Esophagus (tissue), 2 donors: ENCODE measurements around the gene PPL. TPM values are rescaled to one million over a fixed set of nuclear protein-coding genes. Genes with fewer than 3 reads are reported as not detected.
A peak's percentile ranks its signal among the peaks of the same experiment; 100 is the strongest.

Experiments used
- H3K27ac ChIP-seq, 2 donors: one replicate each; pipeline ENCODE4 v1.5.1; 2013; ENCODE audit warnings: low read depth in 2 of 2, mild to moderate bottlenecking in 2 of 2, inconsistent platforms in 1 of 2, low read length in 1 of 2, moderate library complexity in 1 of 2
- H3K27me3 ChIP-seq, 2 donors: one replicate each; pipeline ENCODE4 v1.6.1; 2013; ENCODE audit warnings: low read length in 2 of 2, control low read depth in 1 of 2, mild to moderate bottlenecking in 1 of 2; ENCODE audit not compliant: insufficient read depth in 2 of 2, control insufficient read depth in 1 of 2
- H3K36me3 ChIP-seq, 2 donors: one replicate each; pipeline ENCODE4 v1.6.1; 2013; ENCODE audit warnings: low read length in 1 of 2; ENCODE audit not compliant: control insufficient read depth in 2 of 2, insufficient read depth in 2 of 2
- H3K4me1 ChIP-seq, 2 donors: one replicate each; pipeline ENCODE4 v1.6.1; 2013; ENCODE audit warnings: low read length in 1 of 2; ENCODE audit not compliant: control insufficient read depth in 2 of 2, insufficient read depth in 2 of 2
- H3K4me3 ChIP-seq, 2 donors: one replicate each; pipeline ENCODE4 v1.5.1; 2013; ENCODE audit warnings: low read length in 2 of 2, mild to moderate bottlenecking in 2 of 2, low read depth in 1 of 2, moderate library complexity in 1 of 2
- H3K9me3 ChIP-seq, 2 donors: one replicate each; pipeline ENCODE4 v1.6.1; 2013; ENCODE audit warnings: mild to moderate bottlenecking in 2 of 2, low read depth in 1 of 2, low read length in 1 of 2, moderate library complexity in 1 of 2; ENCODE audit not compliant: control insufficient read depth in 2 of 2, insufficient read depth in 1 of 2
- WGBS, 2 donors: extraction: QIAGEN DNeasy Blood & Tissue Kit; methylation state at CpG; one replicate each; pipeline ENCODE4 v1.1.7; 2013; 5-methylcytosine and 5-hydroxymethylcytosine counted together
- polyA plus RNA-seq, 2 donors: library from polyadenylated mRNA; stranded (reverse); fragments of 200-250 nt; gene quantifications; one replicate each; pipeline ENCODE4 v1.2.3, GENCODE V29; 2013
- donor health status: healthy with polysubstance abuse.
- donor health status: Bipolar disorder and iron deficiency.

PPL gene
- polyA plus RNA-seq = 100 to 1,000 TPM; 561 to 739 TPM

GRCh38 chr16:4936991-4937781, at the start of gene PPL:
Gene PPL, minus strand, starts transcription at chr16:4937148. Its CDS starts 103 bp downstream, at chr16:4937045.
- WGBS, 2 donors = 7 to 8% methylated on average over 58 to 76 of the region's 76 CpGs
- H3K27me3 ChIP-seq = no peaks in the 10 kb centered on the region
- peak within 1 kb of the TSS; percentile 77 to 89 for H3K4me3 ChIP-seq
- H3K9me3 ChIP-seq = no peaks in the 10 kb centered on the region
- peak within 1 kb of the TSS; percentile 95 to 98 for H3K27ac ChIP-seq
- peaks cover 0 to 24% of the 10 kb centered on the region in 2 donors for H3K4me1 ChIP-seq
- peaks cover 0 to 20% of the 10 kb centered on the region in 2 donors for H3K36me3 ChIP-seq

GRCh38 chr16:4984174-4984990, 47.4 kb upstream of the PPL start:
- Histone ChIP-seq H3K9me3 (no peaks in the 10 kb centered on the region), H3K27ac (no peak overlapping the region), H3K4me3 (no peak overlapping the region), H3K4me1 (peaks cover 0 to 9% of the 10 kb centered on the region in 2 donors), H3K36me3 (no peaks in the 10 kb centered on the region), H3K27me3 (peaks cover 0 to 14% of the 10 kb centered on the region in 2 donors)
- WGBS, 2 donors = 66 to 72% methylated on average over 5 of the region's 5 CpGs

- Histone ChIP-seq H3K4me1 (peaks cover 0 to under 1% of the 10 kb centered on the region in 2 donors), H3K4me3 (no peak overlapping the region), H3K36me3 (no peaks in the 10 kb centered on the region), H3K9me3 (no peaks in the 10 kb centered on the region), H3K27me3 (peaks cover 0 to 4% of the 10 kb centered on the region in 2 donors), H3K27ac (no peak overlapping the region)
- 52 to 53% methylated on average over 19 to 20 of the region's 20 CpGs for WGBS, 2 donors
These were observed 45.3 kb upstream of the PPL start for GRCh38 chr16:4982056-4982867.

- Histone ChIP-seq H3K4me3 (no peak overlapping the region), H3K36me3 (no peaks in the 10 kb centered on the region), H3K9me3 (no peaks in the 10 kb centered on the region), H3K27ac (no peak overlapping the region), H3K27me3 (peaks cover 0 to 4% of the 10 kb centered on the region in 2 donors), H3K4me1 (no peaks in the 10 kb centered on the region)
- 75 to 77% methylated on average over 7 of the region's 7 CpGs for WGBS, 2 donors
These were observed 44.5 kb upstream of the PPL start for GRCh38 chr16:4981473-4981872.

- Histone ChIP-seq H3K9me3 (no peaks in the 10 kb centered on the region), H3K4me3 (no peak overlapping the region), H3K4me1 (no peaks in the 10 kb centered on the region), H3K27ac (no peak overlapping the region), H3K27me3 (peaks cover 0 to 4% of the 10 kb centered on the region in 2 donors), H3K36me3 (no peaks in the 10 kb centered on the region)
- WGBS, 2 donors = 61 to 65% methylated on average over 10 of the region's 10 CpGs
These were observed 43.7 kb upstream of the PPL start for GRCh38 chr16:4980691-4981090.

- no peak overlapping the region for H3K4me3 ChIP-seq
- H3K27ac ChIP-seq = no peak overlapping the region
- H3K9me3 ChIP-seq = no peaks in the 10 kb centered on the region
- H3K27me3 ChIP-seq = peaks cover 0 to 4% of the 10 kb centered on the region in 2 donors
- H3K4me1 ChIP-seq = no peaks in the 10 kb centered on the region
- WGBS, 2 donors = 65 to 77% methylated on average over 25 of the region's 25 CpGs
- H3K36me3 ChIP-seq = no peaks in the 10 kb centered on the region
These were observed 43.0 kb upstream of the PPL start for GRCh38 chr16:4979736-4980660.

- Histone ChIP-seq H3K27me3 (peaks cover 0 to 4% of the 10 kb centered on the region in 2 donors), H3K4me1 (no peaks in the 10 kb centered on the region), H3K4me3 (no peak overlapping the region), H3K9me3 (no peaks in the 10 kb centered on the region), H3K36me3 (no peaks in the 10 kb centered on the region), H3K27ac (no peak overlapping the region)
- whole genome bisulfite sequencing, 2 donors = 80 to 84% methylated on average over 7 of the region's 7 CpGs
These were observed 42.2 kb upstream of the PPL start for GRCh38 chr16:4979164-4979563.

GRCh38 chr16:4976611-4977145, 39.7 kb upstream of the PPL start:
- Histone ChIP-seq H3K9me3 (peaks cover 0 to 2% of the 10 kb centered on the region in 2 donors), H3K27ac (no peak overlapping the region), H3K4me1 (no peaks in the 10 kb centered on the region), H3K36me3 (no peaks in the 10 kb centered on the region), H3K4me3 (no peak overlapping the region), H3K27me3 (no peaks in the 10 kb centered on the region)
- 60 to 81% methylated on average over 5 of the region's 5 CpGs for WGBS, 2 donors
